Stimulated activated effector memory CD8-positive, alpha-beta T cell treated with anti-CD3 and anti-CD28 coated beads, Interleukin-12 subunit alpha, Interleukin-12 subunit beta, amount 100 ng/mL, for 72 hours (primary cell): ENCODE measurements around the gene SETD3.
"Not testable (repeated sequence)": the region's sequence is repeated elsewhere in the genome, so short reads cannot be mapped to it uniquely, and the experiment has no call there.

Source experiments
- ATAC-seq: fragments of 150-1000 bp; cut with Tn5 transposase; 2 replicates; pipeline ENCODE4 v1.10.0; 2021
- DNase-seq, 2 donors: peaks; one replicate each; pipeline ENCODE4 v3.0.0; 2021 to 2022; ENCODE audit warnings: low spot score in 2 of 2
- H3K27ac Mint-ChIP-seq: one replicate; pipeline ENCODE4 v1.8.0; 2022; ENCODE audit warnings: mild to moderate bottlenecking, mixed read lengths
- H3K36me3 Mint-ChIP-seq: one replicate; pipeline ENCODE4 v1.8.0; 2022; ENCODE audit warnings: mild to moderate bottlenecking, mixed read lengths
- H3K4me1 Mint-ChIP-seq: one replicate; pipeline ENCODE4 v1.8.0; 2022; ENCODE audit warnings: mixed read lengths
- H3K4me3 Mint-ChIP-seq: one replicate; pipeline ENCODE4 v1.8.0; 2022; ENCODE audit warnings: mild to moderate bottlenecking, mixed read lengths
- H3K9me3 Mint-ChIP-seq: one replicate; pipeline ENCODE4 v1.8.0; 2022; ENCODE audit warnings: mixed read lengths

The SETD3 gene

DNA sequence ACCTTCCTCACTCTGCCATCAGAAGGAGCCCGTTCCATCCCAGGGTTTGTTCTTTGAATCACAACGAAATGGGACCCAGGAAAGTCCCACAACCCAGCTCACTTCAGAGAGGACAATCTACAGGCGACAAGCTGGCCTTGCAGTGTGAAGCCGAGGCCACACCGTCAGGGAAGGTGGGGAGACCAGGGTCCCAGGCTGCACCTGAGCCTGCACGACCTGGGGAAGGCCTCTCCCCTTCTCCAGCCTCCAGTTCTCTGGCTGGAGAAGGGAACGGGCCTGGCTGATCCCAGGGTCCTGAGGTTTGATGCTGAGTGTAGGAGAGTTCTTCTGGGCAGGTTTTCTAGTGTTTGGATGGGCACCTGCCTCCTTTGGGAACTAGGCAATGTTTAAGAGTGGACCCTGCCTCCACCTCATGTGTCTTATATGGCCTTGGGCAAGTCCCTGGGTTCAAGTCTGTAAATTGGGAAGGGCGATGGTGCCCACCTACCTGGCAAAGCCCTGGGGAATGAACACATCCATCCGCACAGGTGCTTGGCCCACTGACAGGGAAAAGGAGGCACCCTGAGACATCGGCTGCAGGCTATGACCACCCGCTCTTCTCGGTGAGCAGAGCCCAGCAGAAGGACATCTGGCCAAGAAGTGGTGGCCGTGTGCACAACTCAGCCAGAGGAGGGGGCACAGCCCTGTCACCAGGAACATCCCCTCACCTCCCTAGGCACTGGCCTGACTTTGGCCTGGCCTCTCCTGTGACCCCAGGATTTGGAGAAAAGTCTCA is 130.8 kb downstream of the SETD3 start:
- DNase-seq: no peak
- Mint-ChIP-seq H3K27ac (no peak overlapping the region), H3K4me1 (peaks cover 9% of the 10 kb centered on the region), H3K9me3 (no peaks in the 10 kb centered on the region), H3K4me3 (no peak overlapping the region), H3K36me3 (peaks cover 7% of the 10 kb centered on the region)
- ATAC-seq: no peak

DNA sequence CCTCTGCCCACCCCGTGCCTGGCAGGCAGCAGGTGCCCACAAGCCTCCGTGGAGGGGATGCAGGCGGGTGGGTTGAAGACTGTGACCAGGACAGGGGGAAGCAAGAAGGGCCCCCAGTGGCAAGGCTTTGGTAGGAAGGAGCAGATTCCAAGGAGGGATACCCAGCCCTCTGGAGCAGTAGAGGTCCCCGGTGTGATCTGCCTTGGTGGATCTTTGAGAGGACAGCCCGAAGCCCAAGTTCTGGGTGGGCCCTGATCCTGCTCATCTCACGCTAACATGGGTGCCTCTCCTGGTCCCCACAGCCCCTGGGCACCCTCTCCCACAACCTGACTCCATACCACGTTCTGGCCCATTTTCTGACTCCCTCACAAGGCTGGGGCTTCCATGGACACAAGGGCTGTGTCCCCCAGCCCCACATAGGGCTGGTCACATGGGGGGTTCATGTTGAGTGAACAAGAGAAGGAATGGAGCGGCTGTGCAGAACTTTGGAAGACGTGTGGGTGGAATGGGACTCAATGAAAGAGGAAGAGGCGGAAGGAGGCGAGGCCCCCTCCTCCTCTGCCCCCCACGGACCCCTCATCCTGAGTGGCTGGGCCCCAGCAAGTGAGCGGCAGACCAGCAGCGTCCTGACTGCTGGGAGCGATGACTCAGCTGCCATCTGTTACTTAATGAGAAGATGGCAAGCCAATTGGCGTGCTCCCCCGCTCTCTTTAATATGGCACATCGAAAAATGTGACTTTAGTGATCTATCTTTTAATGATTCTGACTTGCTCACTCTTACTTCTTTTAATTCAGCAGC is 131.6 kb downstream of the SETD3 start:
- no peak for ATAC-seq
- H3K4me1 Mint-ChIP-seq: peaks cover 9% of the 10 kb centered on the region
- DNase-seq: no peak
- H3K9me3 Mint-ChIP-seq: no peaks in the 10 kb centered on the region
- H3K4me3 Mint-ChIP-seq: no peak overlapping the region
- H3K27ac Mint-ChIP-seq: no peak overlapping the region
- H3K36me3 Mint-ChIP-seq: peaks cover 7% of the 10 kb centered on the region

DNA sequence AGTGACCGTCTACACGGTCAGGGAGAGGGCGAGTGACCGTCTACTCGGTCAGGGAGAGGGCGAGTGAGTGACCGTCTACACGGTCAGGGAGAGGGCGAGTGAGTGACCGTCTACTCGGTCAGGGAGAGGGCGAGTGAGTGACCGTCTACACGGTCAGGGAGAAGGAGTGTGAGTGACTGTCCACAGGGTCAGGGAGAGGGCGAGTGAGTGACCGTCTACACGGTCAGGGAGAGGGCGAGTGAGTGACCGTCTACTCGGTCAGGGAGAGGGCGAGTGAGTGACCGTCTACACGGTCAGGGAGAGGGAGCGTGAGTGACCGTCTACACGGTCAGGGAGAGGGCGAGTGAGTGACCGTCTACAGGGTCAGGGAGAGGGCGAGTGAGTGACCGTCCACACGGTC is 132.4 kb downstream of the SETD3 start:
- H3K27ac Mint-ChIP-seq, H3K4me1 Mint-ChIP-seq: not testable (repeated sequence)

More for the DNA sequence above, 132.4 kb downstream of the SETD3 start:
- H3K36me3 Mint-ChIP-seq, H3K9me3 Mint-ChIP-seq, H3K4me3 Mint-ChIP-seq, DNase-seq, ATAC-seq: not testable (repeated sequence)
